Vagina (tissue), 2 donors: ENCODE data around the gene SLC25A19. TPM values are rescaled to one million over a fixed set of nuclear protein-coding genes. Genes with fewer than 3 reads are reported as not detected.
A peak's percentile ranks its signal among the peaks of the same experiment; 100 is the strongest.
"Not testable (repeated sequence)": the region's sequence is repeated elsewhere in the genome, so short reads cannot be mapped to it uniquely, and the experiment has no call there.

Source experiments
- DNase-seq, 2 donors: peaks; one replicate each; pipeline ENCODE4 v3.0.0-alpha.2; 2017; ENCODE audit errors: extremely low spot score in 2 of 2
- H3K27ac ChIP-seq: fragments of 200-600 bp; sonication (generic); one replicate; pipeline ENCODE4 v1.5.1; 2019
- H3K27me3 ChIP-seq: fragments of 200-600 bp; sonication (generic); one replicate; pipeline ENCODE4 v1.5.1; 2019
- H3K36me3 ChIP-seq, 2 donors: fragments of 200-600 bp; sonication (generic); one replicate each; pipeline ENCODE4 v1.5.1; 2017 to 2019
- H3K4me1 ChIP-seq: fragments of 200-600 bp; sonication (generic); one replicate; pipeline ENCODE4 v1.5.1; 2019
- H3K4me3 ChIP-seq, 2 donors: fragments of 200-600 bp; sonication (generic); 1 replicate in 1 of 2; 2 replicates in 1 of 2; pipeline ENCODE4 v1.5.1; 2016 to 2019
- H3K9me3 ChIP-seq: fragments of 200-600 bp; sonication (generic); one replicate; pipeline ENCODE4 v1.5.1; 2019
- CTCF ChIP-seq, 3 experiments: fragments of 450-650 bp in 2 of 3; fragments of 200-600 bp in 1 of 3; sonication (generic) in 1 of 3; IDR thresholded peaks; one replicate each; pipeline ENCODE4 v1.5.1; 2017 to 2019; ENCODE audit warnings: antibody characterized with exemption in 3 of 3, mild to moderate bottlenecking in 2 of 3, moderate library complexity in 2 of 3
- POLR2A ChIP-seq, 2 donors: fragments of 450-650 bp; IDR thresholded peaks; one replicate each; pipeline ENCODE4 v1.6.1; 2017; ENCODE audit warnings: antibody characterized with exemption in 2 of 2, mild to moderate bottlenecking in 2 of 2, moderate library complexity in 2 of 2
- POLR2AphosphoS5 ChIP-seq, 2 donors: sonication (generic); formaldehyde crosslinking; IDR thresholded peaks; one replicate each; pipeline ENCODE4 v1.9.0; 2017; ENCODE audit warnings: antibody characterized with exemption in 2 of 2, mild to moderate bottlenecking in 2 of 2, low read depth in 1 of 2; ENCODE audit not compliant: insufficient read depth in 1 of 2
- intact Hi-C: fragments of 100-400 bp; cut with DNase I; formaldehyde crosslinking; loops from one replicate; pipeline ENCODE4 v1.15.1; 2023
- total RNA-seq: library from RNA; depleted of rRNA; stranded (reverse); fragments of >200 nt; gene quantifications from one replicate; pipeline ENCODE4 v1.2.3, GENCODE V29; 2016

Gene SLC25A19
- total RNA-seq, 1 donor from 2014 or later: 16.7 TPM

GRCh38 chr17:75260641-75261335 is 28.4 kb downstream of the SLC25A19 start:
- TF ChIP-seq POLR2AphosphoS5 (IDR thresholded peaks at IDR 0.05; ENCODE audit: insufficient read depth in 1 of 2, low read depth in 1 of 2) (no peak), POLR2A (IDR thresholded peaks at IDR 0.05) (no peak), CTCF (IDR thresholded peaks at IDR 0.05) (no peak)
- intact Hi-C loops: no loop called here

GRCh38 chr17:75257228-75257627 is 32.0 kb downstream of the SLC25A19 start:
- DNase-seq, H3K27ac ChIP-seq, H3K36me3 ChIP-seq, intact Hi-C loops, H3K9me3 ChIP-seq, H3K27me3 ChIP-seq, H3K4me3 ChIP-seq: not testable (repeated sequence)
- H3K4me1 ChIP-seq: peaks cover 25% of the 10 kb centered on the region

More at GRCh38 chr17:75260641-75261335, 28.4 kb downstream of the SLC25A19 start:
- no peak for DNase-seq
- no peaks in the 10 kb centered on the region for H3K9me3 ChIP-seq
- H3K36me3 ChIP-seq: peaks cover 0 to 26% of the 10 kb centered on the region in 2 donors
- peak overlapping the region; percentile 92 for H3K27ac ChIP-seq
- H3K4me3 ChIP-seq: peak overlapping the region; percentile 79 to 97
- H3K27me3 ChIP-seq: no peaks in the 10 kb centered on the region
- H3K4me1 ChIP-seq: peaks cover 35% of the 10 kb centered on the region

- peak overlapping the region; percentile 27 for H3K27ac ChIP-seq
- H3K27me3 ChIP-seq, H3K4me3 ChIP-seq, H3K9me3 ChIP-seq, intact Hi-C loops, DNase-seq, H3K36me3 ChIP-seq: not testable (repeated sequence)
- peaks cover 24% of the 10 kb centered on the region for H3K4me1 ChIP-seq
- TF ChIP-seq POLR2AphosphoS5 (IDR thresholded peaks at IDR 0.05; ENCODE audit: insufficient read depth in 1 of 2, low read depth in 1 of 2): peak in 1 of 2 donors; percentile 44
Observed at GRCh38 chr17:75255954-75256698, 33.1 kb downstream of the SLC25A19 start.

- TF ChIP-seq POLR2A (IDR thresholded peaks at IDR 0.05): no peak
- no peak for TF ChIP-seq CTCF (IDR thresholded peaks at IDR 0.05)
- TF ChIP-seq POLR2AphosphoS5 (IDR thresholded peaks at IDR 0.05; ENCODE audit: insufficient read depth in 1 of 2, low read depth in 1 of 2): no peak
- no peaks in the 10 kb centered on the region for H3K27me3 ChIP-seq
Observed at GRCh38 chr17:75252039-75252816, 37.0 kb downstream of the SLC25A19 start.

GRCh38 chr17:75250009-75250471 is 39.2 kb downstream of the SLC25A19 start:
- peak overlapping the region; percentile 42 for H3K27ac ChIP-seq
- H3K9me3 ChIP-seq: no peaks in the 10 kb centered on the region

More at GRCh38 chr17:75252039-75252816, 37.0 kb downstream of the SLC25A19 start:
- Histone ChIP-seq H3K9me3 (no peaks in the 10 kb centered on the region), H3K36me3 (no peaks in the 10 kb centered on the region), H3K27ac (no peak overlapping the region), H3K4me3 (no peak overlapping the region), H3K4me1 (peaks cover 16% of the 10 kb centered on the region)
- intact Hi-C loops: no loop called here
- DNase-seq: no peak

GRCh38 chr17:75249564-75249963 is 39.7 kb downstream of the SLC25A19 start:
- H3K27ac ChIP-seq: peak overlapping the region; percentile 42
- TF ChIP-seq POLR2A (IDR thresholded peaks at IDR 0.05) (no peak), CTCF (IDR thresholded peaks at IDR 0.05) (no peak), POLR2AphosphoS5 (IDR thresholded peaks at IDR 0.05; ENCODE audit: insufficient read depth in 1 of 2, low read depth in 1 of 2) (no peak)
- no peak overlapping the region for H3K4me3 ChIP-seq
- no peaks in the 10 kb centered on the region for H3K27me3 ChIP-seq
- H3K4me1 ChIP-seq: peaks cover 13% of the 10 kb centered on the region
- no peak for DNase-seq
- intact Hi-C loops: no loop called here
- no peaks in the 10 kb centered on the region for H3K9me3 ChIP-seq
- peaks cover 0 to 21% of the 10 kb centered on the region in 2 donors for H3K36me3 ChIP-seq

More at GRCh38 chr17:75250009-75250471, 39.2 kb downstream of the SLC25A19 start:
- TF ChIP-seq POLR2A (IDR thresholded peaks at IDR 0.05) (no peak), POLR2AphosphoS5 (IDR thresholded peaks at IDR 0.05; ENCODE audit: insufficient read depth in 1 of 2, low read depth in 1 of 2) (peak in 1 of 2 donors; percentile 11)
- Histone ChIP-seq H3K4me1 (peaks cover 16% of the 10 kb centered on the region), H3K27me3 (no peaks in the 10 kb centered on the region), H3K4me3 (peak overlapping the region in 1 of 2 donors; percentile 11), H3K36me3 (peaks cover 0 to 16% of the 10 kb centered on the region in 2 donors)
- intact Hi-C loops: no loop called here
- no peak for DNase-seq
